Measurements from ENCODE around the gene CEL. TPM values are rescaled to one million over a fixed set of nuclear protein-coding genes. Genes with fewer than 3 reads are reported as not detected.
"Not testable (repeated sequence)": the region's sequence is repeated elsewhere in the genome, so short reads cannot be mapped to it uniquely, and the experiment has no call there.

Gene CEL
- polyA plus RNA-seq (ENCODE audit: insufficient read length), result 4.7 TPM
- long read RNA-seq, donor 1, result 0 reads
- long read RNA-seq, donor 2, result 0 reads
- long read RNA-seq, donor 3, partial matches to known transcripts, result 0 of 1 reads
- long read RNA-seq, donor 3, other reads (novel, unspliced or antisense), result 0 of 1 reads
- long read RNA-seq, donor 4, result 0 reads
- long read RNA-seq, donor 5, result 0 reads
- long read RNA-seq, donor 6, result 0 reads
- long read RNA-seq, donor 7, result 0 reads
- long read RNA-seq, donor 8, result 0 reads

GRCh38 chr9:133061764-133062145 lies at the start of gene CEL:
CEL (plus strand) TSS chr9:133061981; CDS start chr9:133062003, 22 bp downstream.
- not testable (repeated sequence) for DNase-seq

- no peak for DNase-seq
These were observed 47.1 kb upstream of the CEL start for GRCh38 chr9:133014696-133015095.

DNA sequence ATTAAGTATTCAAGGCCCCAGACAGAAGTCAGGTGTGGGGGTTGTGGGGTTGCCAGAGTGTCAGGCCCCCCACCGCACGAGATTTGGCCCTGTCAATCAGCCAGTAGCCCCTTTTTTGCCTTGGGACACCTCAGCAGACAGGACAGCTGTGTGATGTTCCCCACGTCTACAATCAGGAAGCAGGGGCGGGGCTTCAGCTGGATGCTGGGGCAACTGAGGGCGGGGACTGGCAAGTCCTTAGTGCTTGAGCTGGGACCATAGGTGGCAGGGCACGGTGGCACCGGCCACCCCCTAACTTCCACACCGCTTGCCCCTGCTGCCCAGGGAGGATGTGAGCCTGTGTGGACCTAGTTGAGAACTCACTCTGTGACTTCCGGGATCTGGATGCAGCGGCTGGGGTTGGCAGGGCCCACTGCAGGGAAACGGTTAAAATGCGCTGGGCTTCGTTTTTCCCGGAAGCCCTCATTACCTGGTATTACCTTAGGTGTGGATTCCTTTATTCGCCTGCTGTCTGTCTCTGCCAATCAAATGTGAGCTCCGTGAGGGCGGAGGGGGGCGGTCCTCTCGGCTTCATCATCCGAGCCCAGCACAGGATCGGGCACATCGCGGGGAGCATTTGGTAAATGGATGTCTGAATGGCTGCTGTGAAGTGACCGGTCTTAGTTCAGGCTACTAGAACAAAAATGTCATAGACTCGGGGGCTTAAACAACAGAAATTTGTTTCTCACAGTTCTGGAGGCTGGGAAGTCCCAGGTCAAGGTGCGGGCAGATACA lies 38.5 kb upstream of the CEL start:
- no peak for DNase-seq

- no peak for DNase-seq
These were observed 35.4 kb upstream of the CEL start for GRCh38 chr9:133026426-133026825.

GRCh38 chr9:133027134-133027533 lies 34.6 kb upstream of the CEL start:
- no peak for DNase-seq

DNA sequence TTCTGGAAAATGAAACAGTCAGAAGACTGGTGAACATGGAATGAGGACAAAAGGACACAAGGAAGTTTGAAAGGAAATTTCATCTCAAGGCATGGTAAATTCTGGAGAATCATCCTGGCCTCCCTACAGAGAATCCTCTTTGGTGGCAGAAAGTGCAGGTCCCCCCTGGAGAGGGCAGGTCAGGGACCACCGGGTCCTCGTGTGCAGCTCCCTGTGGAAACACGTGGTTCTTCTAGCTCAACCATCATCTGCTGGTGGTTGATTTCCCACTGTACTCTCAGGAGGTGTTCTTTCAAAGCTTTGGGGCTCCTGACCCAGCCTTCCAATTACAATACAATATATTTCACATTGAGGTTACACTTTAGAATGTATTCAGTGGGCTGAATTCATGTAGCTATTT lies 33.6 kb upstream of the CEL start:
- no peak for DNase-seq

- DNase-seq, result no peak
These were observed 31.8 kb upstream of the CEL start for GRCh38 chr9:133029994-133030316.

GRCh38 chr9:133030317-133031129 lies 31.3 kb upstream of the CEL start, which contains the start of gene GTF3C5:
GTF3C5 (plus strand) TSS chr9:133030997; CDS start chr9:133031012, 15 bp downstream.
- DNase-seq, result peak; percentile 99

- DNase-seq, result no peak
These were observed 30.7 kb upstream of the CEL start for GRCh38 chr9:133031130-133031422.

GRCh38 chr9:133031496-133031911 lies 30.3 kb upstream of the CEL start:
- no peak for DNase-seq

DNA sequence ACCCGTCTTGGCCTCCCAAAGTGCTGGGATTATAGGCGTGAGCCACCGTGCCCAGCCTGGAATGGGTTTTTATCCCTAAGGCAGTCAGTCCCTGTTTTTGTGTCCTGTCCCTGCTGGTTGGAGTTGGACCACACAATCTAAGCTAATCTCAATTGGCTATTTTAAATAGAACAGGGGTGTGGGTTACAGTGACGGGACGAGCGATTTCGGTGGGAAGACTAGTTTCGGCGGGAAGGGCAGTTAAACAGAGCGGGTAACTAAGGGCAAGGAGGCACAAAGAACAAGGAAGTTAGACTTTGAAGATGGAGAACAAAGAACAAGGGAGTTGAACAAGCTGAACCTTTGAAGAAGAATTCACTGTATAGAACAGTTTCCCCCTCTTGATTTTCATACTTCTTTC lies 29.6 kb upstream of the CEL start:
- DNase-seq, result no peak

DNA sequence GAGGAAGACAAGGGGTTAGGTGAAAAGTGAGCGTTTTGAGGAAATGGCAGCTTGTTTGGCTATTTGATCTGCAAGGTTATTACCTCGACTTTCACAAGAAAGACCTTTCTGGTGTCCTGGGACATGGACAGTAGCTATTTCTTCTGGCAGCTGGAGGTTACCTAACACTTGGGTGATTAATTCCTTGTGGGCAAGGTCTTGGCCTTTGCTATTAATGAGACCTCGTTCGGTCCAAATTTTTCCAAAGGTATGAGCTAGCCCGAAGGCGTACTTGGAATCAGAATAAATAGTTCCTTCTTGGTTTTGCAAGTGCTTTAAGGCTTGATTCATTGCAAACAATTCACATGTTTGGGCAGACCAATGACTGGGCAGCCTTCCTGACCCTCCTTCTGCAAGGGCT lies 26.1 kb upstream of the CEL start:
- no peak for DNase-seq

GRCh38 chr9:133037775-133038515 lies 23.8 kb upstream of the CEL start:
- no peak for DNase-seq

DNA sequence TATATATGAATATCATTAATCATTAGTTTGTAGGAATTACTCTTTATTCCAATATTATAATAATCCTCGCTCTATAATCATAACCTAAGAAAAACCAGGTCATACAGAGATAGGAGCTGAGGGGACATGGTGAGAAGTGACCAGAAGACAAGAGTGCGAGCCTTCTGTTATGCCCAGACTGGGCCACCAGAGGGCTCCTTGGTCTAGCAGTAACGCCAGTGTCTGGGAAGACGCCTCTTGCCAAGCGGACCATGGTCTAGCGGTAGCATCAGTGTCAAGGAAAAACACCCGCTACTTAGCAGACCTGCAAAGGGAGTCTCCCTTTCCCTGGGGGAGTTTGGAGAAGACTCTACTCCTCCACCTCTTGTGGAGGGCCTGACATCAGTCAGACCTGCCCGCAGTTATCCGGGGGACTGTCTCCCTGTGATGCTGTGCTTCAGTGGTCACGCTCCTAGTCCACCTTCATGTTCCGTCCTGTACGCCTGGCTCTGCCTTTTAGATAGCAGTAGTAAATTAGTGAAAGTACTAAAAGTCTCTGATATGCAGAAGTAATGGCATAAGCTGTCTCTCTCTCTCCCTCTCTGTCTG lies 20.8 kb upstream of the CEL start:
- not testable (repeated sequence) for DNase-seq

DNA sequence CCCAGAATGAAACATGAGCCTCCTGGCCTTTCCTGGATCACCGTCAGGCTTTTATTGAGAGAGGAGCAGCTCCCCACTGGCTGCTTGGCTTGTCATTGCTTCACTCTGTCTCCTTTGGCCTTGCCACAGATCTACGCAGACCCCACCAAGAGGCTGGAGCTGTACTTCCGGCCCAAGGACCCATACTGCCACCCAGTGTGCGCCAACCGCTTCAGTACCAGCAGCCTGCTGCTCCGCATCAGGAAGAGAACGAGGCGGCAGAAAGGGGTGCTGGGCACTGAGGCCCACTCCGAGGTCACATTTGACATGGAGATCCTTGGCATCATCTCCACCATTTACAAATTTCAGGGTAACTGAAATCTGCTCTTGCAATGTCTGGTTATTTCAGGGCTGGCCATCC lies 19.8 kb upstream of the CEL start:
- no peak for DNase-seq

- no peak for DNase-seq
These were observed 19.1 kb upstream of the CEL start for GRCh38 chr9:133042676-133043075.

DNA sequence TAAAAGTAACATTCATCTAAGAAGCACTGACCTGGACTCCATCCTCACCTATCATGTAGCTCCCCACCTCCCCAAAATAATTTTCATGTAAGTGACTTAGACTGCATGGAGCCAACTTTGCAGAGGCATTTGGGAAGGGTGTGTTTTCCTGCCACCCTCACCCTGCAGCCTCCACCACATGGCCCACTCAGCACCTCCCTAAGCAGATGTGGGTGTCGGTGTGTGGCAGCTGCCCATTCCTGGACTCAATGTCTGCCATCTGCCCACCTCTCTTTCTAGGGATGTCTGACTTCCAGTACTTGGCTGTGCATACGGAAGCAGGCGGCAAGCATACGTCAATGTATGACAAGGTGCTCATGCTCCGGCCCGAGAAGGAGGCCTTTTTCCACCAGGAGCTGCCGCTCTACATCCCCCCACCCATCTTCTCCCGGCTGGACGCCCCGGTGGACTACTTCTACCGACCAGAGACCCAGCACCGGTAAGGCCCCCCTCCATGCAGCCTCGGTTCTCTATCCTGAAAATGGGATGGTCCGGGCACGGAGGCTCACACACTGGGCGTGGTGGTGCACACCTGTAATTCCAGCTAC lies 18.2 kb upstream of the CEL start:
- DNase-seq, result no peak

DNA sequence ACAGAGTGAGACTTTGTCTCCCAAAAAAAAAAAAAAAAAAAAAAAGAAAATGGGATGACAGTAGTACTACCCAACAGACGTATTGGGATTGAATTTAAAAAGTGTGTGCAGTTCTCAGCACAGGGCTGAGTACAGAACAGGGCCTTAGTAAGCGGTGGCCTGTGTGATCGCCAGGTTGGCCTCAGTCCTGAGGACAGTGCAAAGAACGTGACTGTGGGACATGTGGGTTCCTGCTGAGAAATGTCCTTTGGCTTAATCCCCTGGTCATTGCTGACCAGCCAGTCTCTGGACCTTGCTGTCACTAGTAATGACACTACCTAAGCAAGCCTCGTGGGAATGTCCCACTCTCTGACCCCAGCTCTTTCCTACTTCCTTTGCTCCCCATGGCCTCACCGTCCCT lies 17.7 kb upstream of the CEL start:
- DNase-seq, result no peak

DNA sequence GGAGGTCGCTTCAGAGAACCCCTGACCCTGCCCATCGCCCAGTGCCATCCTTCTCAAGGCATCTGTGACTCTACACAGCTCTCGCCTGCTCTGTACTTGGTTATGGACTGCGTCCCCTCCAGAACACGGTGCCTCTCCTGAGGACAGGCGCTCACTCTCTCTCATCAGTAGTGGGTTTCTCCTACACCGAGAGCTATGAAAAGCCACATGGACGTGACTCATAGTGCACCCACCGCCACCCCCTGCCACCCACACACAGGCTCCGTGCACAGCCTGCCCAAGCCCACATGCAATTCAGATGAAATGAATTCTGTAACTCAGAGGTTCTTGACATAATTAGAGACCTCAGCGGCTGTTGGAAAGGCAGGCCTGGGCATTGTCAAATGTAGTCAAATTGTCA lies 17.1 kb upstream of the CEL start:
- DNase-seq, result no peak

DNA sequence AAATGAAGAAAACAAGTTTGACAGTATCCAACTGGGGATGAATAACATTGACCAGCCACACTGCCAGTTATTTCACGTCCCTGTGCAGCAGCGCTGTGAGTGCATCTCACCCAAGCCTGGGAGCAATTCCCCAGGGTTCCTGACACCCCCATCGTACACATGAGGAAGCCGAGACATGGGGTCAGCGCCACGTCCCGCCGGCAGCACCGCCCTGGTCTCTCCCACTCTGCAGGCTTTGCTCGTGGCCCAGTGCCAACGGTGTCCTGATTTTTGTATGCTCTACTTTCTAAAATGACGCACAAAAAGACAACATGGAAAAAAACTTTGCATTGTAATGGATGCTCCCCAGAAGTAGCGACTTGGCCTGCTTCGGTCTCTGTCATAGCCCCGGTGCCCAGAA lies 16.6 kb upstream of the CEL start:
- DNase-seq, result no peak

DNA sequence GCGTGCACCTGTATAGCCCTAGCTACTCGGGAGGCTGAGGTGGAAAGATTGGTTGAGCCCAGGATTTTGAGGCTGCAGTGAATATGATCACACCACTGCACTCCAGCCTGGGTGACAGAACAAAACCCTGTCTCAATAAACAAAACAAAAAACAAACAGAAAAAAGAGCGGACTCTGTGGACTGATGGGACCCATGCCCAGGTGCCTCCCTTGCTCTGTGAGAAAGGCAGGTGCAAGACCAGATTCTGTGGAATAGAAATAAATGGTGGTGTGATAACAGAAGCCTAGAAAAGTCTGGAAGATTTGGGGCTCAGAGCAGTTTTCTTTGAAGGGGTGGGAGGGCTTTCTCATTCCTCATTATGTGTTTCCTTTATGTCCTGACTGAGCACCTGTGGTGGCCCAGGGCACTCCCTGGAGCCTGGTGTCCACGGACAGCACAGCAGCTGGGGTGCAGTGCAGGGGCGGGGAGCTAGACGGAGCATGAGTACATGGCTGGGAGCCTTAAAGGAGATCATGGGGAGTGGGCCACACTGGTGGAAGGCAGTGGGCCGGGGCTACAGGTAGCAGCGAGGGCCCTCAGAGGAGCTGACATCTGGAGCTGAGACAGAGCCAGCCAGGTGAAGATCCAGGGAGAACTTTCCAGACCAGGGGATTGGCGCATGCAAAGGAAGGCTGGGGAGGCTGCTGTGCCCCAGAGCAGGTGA lies 15.4 kb upstream of the CEL start:
- DNase-seq, result no peak

Measured in left kidney (tissue), 8 donors.